WERI-Rb-1 (cell line): ENCODE results near the gene UBE3D.

Experiments
- DNase-seq: peaks from one replicate; pipeline ENCODE4 v3.0.0-alpha.2; 2020
- H3K27ac ChIP-seq: fragments of 250-450 bp; sonication (Bioruptor Pico); 2 replicates; pipeline ENCODE4 v1.5.1; 2020; ENCODE audit warnings: mild to moderate bottlenecking, moderate library complexity
- H3K27me3 ChIP-seq: fragments of 250-450 bp; sonication (Bioruptor Pico); 2 replicates; pipeline ENCODE4 v1.5.1; 2021; ENCODE audit warnings: mild to moderate bottlenecking, low read depth, moderate library complexity; ENCODE audit not compliant: insufficient read depth, severe bottlenecking
- H3K36me3 ChIP-seq: fragments of 250-450 bp; sonication (Bioruptor Pico); 2 replicates; pipeline ENCODE4 v1.5.1; 2020; ENCODE audit warnings: mild to moderate bottlenecking, moderate library complexity
- H3K4me3 ChIP-seq: 2 replicates; pipeline ENCODE4 v1.5.1; 2011; ENCODE audit warnings: low read depth, mild to moderate bottlenecking, control low read depth, low read length
- H3K9me3 ChIP-seq: fragments of 250-450 bp; sonication (Bioruptor Pico); 2 replicates; pipeline ENCODE4 v1.5.1; 2021; ENCODE audit warnings: mild to moderate bottlenecking, moderate library complexity; ENCODE audit not compliant: severe bottlenecking
- CTCF ChIP-seq: IDR thresholded peaks from 2 replicates; pipeline ENCODE4 v1.5.1; 2011; ENCODE audit warnings: low read depth, mild to moderate bottlenecking, control low read depth, inconsistent platforms, low read length

The UBE3D gene

GRCh38 chr6:83065511-83066192 lies at the start of gene UBE3D:
Gene UBE3D (minus strand): TSS chr6:83065841. CDS start chr6:83065718, 123 bp downstream.
- H3K36me3 ChIP-seq: peaks cover 2% of the 10 kb centered on the region; the same call in 1 of the 2 replicates
- H3K4me3 ChIP-seq: peak within 1 kb of the TSS; percentile 58
- H3K9me3 ChIP-seq: no peaks in the 10 kb centered on the region
- peak; percentile 91 for TF ChIP-seq CTCF
- peak within 1 kb of the TSS; percentile 70 for H3K27ac ChIP-seq
- peak; percentile 86 for DNase-seq
- no peaks in the 10 kb centered on the region for H3K27me3 ChIP-seq

- Histone ChIP-seq H3K9me3 (no peaks in the 10 kb centered on the region), H3K36me3 (peaks cover 14% of the 10 kb centered on the region), H3K27ac (no peak overlapping the region), H3K4me3 (no peak overlapping the region), H3K27me3 (no peaks in the 10 kb centered on the region)
- no peak for DNase-seq
- TF ChIP-seq CTCF: no peak
Measured at GRCh38 chr6:83114164-83114563, 48.5 kb upstream of the UBE3D start.

GRCh38 chr6:83113258-83113657 lies 47.6 kb upstream of the UBE3D start:
- TF ChIP-seq CTCF: no peak
- no peaks in the 10 kb centered on the region for H3K27me3 ChIP-seq
- no peaks in the 10 kb centered on the region for H3K9me3 ChIP-seq
- no peak overlapping the region for H3K4me3 ChIP-seq
- no peak overlapping the region for H3K27ac ChIP-seq
- peaks cover 17% of the 10 kb centered on the region for H3K36me3 ChIP-seq
- no peak for DNase-seq

DNA sequence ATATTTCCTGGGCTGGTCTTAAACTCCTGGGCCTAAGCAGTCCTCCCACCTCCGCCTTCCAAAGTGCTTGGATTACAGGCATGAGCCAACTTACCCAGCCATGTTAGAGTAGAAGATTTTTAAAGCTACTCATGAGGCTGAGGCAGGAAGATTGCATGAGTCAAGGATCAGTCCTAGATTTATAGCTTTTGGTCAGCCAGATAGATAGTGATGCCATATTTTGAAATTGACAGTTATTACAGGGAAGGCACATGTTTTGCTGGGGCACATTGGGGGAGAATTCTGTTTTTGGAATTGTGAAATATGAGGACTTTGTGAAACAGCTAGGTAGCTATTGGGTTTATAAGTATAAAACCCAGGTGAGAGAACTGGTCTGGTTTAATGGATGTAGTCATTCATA lies 42.7 kb upstream of the UBE3D start:
- TF ChIP-seq CTCF: no peak
- DNase-seq: no peak
- H3K9me3 ChIP-seq: peaks cover 3% of the 10 kb centered on the region
- no peak overlapping the region for H3K4me3 ChIP-seq
- no peak overlapping the region for H3K27ac ChIP-seq
- no peaks in the 10 kb centered on the region for H3K27me3 ChIP-seq
- H3K36me3 ChIP-seq: peaks cover 17% of the 10 kb centered on the region

- Histone ChIP-seq H3K4me3 (no peak overlapping the region), H3K36me3 (no peaks in the 10 kb centered on the region; the same call in 1 of the 2 replicates), H3K9me3 (no peaks in the 10 kb centered on the region), H3K27me3 (no peaks in the 10 kb centered on the region), H3K27ac (no peak overlapping the region)
- no peak for DNase-seq
- TF ChIP-seq CTCF: no peak
Measured at GRCh38 chr6:83098589-83098988, 32.9 kb upstream of the UBE3D start.

DNA sequence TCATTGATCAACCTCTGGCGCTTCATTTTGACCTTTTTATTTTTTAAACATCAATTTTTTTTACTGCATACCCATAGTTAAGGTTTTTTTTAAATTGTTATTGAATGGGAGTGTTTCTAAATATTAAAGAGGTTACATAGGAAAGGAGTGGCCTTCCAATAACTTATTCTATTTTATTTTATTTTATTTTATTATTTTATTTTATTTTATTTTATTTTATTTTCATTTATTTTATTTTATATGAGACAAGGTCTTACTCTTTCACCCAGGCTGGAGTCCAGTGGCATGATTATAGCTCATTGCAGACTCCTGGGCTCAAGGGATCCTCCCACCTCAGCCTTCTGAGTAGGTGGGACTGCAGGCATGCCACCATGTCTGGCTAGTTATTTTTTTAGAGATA lies 32.0 kb upstream of the UBE3D start:
- no peak for DNase-seq
- Histone ChIP-seq H3K4me3 (no peak overlapping the region), H3K27me3 (no peaks in the 10 kb centered on the region), H3K36me3 (no peaks in the 10 kb centered on the region; the same call in 1 of the 2 replicates), H3K27ac (no peak overlapping the region), H3K9me3 (no peaks in the 10 kb centered on the region)
- no peak for TF ChIP-seq CTCF
